OCI-LY7 (cell line): Measurements from ENCODE around the gene IRAK1.

Experiments used
- EZH2phosphoT487 ChIP-seq: fragments of 200-600 bp; sonication (generic); IDR thresholded peaks from 2 replicates; pipeline ENCODE4 v1.6.1; 2018; ENCODE audit warnings: low read depth, borderline replicate concordance, mild to moderate bottlenecking, mixed run types, antibody characterized with exemption, low read length, moderate library complexity, mixed read lengths
- TF ChIP-seq, protein P1 (sequence below): fragments of 200-600 bp; sonication (generic); conservative IDR thresholded peaks from 2 replicates; pipeline ENCODE4 v1.5.1; 2014; ENCODE audit warnings: mild to moderate bottlenecking, antibody characterized with exemption, low read length, moderate library complexity, mixed read lengths

DNA sequence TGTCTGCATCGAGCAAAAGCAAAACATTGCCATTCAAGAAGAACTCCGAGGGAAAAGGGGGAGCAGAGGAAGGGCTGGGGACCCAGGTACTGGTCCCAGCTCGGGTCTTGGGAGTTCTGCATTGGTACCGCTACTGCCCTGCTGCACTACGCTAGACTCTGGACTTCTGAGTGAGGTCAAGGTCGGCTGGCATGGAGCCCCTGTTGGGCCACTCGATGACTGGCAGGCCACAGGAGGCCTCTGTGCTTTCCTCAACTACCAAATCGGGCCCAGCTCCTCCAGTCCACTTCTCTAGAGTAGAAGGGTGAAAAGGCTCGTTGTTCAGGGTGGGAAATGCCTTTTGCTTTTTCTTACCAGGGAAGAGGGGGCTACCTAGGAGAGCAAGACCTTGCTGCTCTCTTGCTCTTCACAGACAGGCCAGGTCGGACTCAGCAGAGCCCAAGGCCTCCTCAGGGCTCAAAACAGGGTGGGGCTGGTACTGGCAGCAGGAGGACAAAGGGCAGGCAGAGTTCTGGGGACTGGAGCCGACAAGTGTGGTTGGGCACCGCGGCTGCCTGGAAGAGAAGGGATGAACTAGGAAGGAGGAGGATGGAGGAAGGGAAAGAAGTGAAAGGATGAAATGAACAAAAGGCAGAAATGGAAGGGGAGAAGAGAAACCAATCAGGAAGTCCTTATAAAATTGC, 8.9 kb upstream of the IRAK1 start:
- TF ChIP-seq, protein P1, sequence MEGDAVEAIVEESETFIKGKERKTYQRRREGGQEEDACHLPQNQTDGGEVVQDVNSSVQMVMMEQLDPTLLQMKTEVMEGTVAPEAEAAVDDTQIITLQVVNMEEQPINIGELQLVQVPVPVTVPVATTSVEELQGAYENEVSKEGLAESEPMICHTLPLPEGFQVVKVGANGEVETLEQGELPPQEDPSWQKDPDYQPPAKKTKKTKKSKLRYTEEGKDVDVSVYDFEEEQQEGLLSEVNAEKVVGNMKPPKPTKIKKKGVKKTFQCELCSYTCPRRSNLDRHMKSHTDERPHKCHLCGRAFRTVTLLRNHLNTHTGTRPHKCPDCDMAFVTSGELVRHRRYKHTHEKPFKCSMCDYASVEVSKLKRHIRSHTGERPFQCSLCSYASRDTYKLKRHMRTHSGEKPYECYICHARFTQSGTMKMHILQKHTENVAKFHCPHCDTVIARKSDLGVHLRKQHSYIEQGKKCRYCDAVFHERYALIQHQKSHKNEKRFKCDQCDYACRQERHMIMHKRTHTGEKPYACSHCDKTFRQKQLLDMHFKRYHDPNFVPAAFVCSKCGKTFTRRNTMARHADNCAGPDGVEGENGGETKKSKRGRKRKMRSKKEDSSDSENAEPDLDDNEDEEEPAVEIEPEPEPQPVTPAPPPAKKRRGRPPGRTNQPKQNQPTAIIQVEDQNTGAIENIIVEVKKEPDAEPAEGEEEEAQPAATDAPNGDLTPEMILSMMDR = no peak
- TF ChIP-seq EZH2phosphoT487 = no peak
